Progenitor cell of endocrine pancreas (in vitro differentiated cells): ENCODE results near the gene HOXC11. TPM values are rescaled to one million over a fixed set of nuclear protein-coding genes. Genes with fewer than 3 reads are reported as not detected.

Experiments
- DNase-seq: peaks from one replicate; pipeline ENCODE4 v3.0.0; 2021; ENCODE audit warnings: low spot score; ENCODE audit not compliant: unreplicated experiment
- H3K27ac Mint-ChIP-seq: 2 replicates; pipeline ENCODE4 v1.8.0; 2021; ENCODE audit warnings: mild to moderate bottlenecking, moderate library complexity, mixed read lengths
- H3K27me3 Mint-ChIP-seq: 2 replicates; pipeline ENCODE4 v1.8.0; 2021; ENCODE audit warnings: mixed read lengths
- H3K36me3 Mint-ChIP-seq: 2 replicates; pipeline ENCODE4 v1.8.0; 2022; ENCODE audit warnings: mixed read lengths; ENCODE audit not compliant: insufficient read depth
- H3K4me1 Mint-ChIP-seq: 2 replicates; pipeline ENCODE4 v1.8.0; 2021; ENCODE audit warnings: low read depth, mixed read lengths
- H3K4me3 Mint-ChIP-seq: 2 replicates; pipeline ENCODE4 v1.8.0; 2021; ENCODE audit warnings: low read depth, mild to moderate bottlenecking, moderate library complexity, mixed read lengths
- H3K9me3 Mint-ChIP-seq: 2 replicates; pipeline ENCODE4 v1.8.0; 2021; ENCODE audit warnings: low read depth, mixed read lengths
- total RNA-seq: library from RNA; stranded (reverse); gene quantifications from 2 replicates; pipeline ENCODE4 v1.2.1, GENCODE V29; 2021
- TF ChIP-seq, protein P1 (sequence below): fragments of 200-600 bp; sonication (generic); IDR thresholded peaks from one replicate; pipeline ENCODE4 v1.5.0; 2021; ENCODE audit warnings: antibody characterized with exemption, mild to moderate bottlenecking; ENCODE audit not compliant: unreplicated experiment

Gene HOXC11
- total RNA-seq, 1 donor from 2014 or later: not detected

GRCh38 chr12:53937099-53937498, 35.8 kb upstream of the HOXC11 start:
- Mint-ChIP-seq H3K27me3 (peaks cover 95% of the 10 kb centered on the region), H3K9me3 (no peaks in the 10 kb centered on the region), H3K4me3 (no peak overlapping the region), H3K4me1 (no peaks in the 10 kb centered on the region), H3K27ac (no peak overlapping the region), H3K36me3 (no peaks in the 10 kb centered on the region)
- TF ChIP-seq, protein P1, sequence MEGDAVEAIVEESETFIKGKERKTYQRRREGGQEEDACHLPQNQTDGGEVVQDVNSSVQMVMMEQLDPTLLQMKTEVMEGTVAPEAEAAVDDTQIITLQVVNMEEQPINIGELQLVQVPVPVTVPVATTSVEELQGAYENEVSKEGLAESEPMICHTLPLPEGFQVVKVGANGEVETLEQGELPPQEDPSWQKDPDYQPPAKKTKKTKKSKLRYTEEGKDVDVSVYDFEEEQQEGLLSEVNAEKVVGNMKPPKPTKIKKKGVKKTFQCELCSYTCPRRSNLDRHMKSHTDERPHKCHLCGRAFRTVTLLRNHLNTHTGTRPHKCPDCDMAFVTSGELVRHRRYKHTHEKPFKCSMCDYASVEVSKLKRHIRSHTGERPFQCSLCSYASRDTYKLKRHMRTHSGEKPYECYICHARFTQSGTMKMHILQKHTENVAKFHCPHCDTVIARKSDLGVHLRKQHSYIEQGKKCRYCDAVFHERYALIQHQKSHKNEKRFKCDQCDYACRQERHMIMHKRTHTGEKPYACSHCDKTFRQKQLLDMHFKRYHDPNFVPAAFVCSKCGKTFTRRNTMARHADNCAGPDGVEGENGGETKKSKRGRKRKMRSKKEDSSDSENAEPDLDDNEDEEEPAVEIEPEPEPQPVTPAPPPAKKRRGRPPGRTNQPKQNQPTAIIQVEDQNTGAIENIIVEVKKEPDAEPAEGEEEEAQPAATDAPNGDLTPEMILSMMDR: no peak
- no peak for DNase-seq

DNA sequence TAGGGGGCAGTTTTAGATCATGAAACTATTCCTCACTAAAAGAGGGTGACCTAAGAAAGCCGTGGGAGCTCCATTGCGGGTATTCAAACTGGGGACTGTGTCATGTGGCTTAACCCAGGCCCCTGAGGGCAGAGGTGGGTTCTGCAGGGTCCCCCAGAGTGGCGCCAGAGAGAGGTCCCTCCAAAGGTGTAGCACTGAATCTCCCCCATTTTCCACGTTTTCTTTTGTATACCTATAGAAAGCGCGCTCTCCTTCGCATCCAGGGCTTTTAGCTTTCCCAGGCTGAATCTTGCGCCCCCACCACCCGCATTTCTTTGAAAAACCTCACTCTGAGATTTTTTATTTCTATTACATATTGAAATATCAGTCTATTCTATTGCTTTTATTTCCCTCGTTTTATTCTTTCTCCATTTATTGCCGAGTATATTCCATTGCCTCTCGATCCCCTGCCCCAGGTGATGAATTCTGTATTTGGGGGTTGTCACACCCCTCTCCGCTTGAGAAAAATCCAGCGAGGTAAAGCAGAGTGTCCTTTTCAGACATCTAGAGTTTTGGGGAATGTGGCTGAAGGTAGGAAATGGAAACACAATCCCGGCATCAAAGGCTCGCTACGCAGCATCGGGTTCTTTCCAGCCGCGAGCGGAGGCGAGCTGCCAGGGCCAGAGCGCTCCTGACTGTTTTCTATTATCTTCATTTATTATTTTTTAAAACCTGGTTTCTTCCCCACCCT, 35.2 kb upstream of the HOXC11 start:
- Mint-ChIP-seq H3K4me3 (no peak overlapping the region), H3K4me1 (no peaks in the 10 kb centered on the region), H3K27me3 (peaks cover 95% of the 10 kb centered on the region), H3K27ac (no peak overlapping the region), H3K36me3 (no peaks in the 10 kb centered on the region), H3K9me3 (no peaks in the 10 kb centered on the region)
- TF ChIP-seq, protein P1: no peak
- no peak for DNase-seq

DNA sequence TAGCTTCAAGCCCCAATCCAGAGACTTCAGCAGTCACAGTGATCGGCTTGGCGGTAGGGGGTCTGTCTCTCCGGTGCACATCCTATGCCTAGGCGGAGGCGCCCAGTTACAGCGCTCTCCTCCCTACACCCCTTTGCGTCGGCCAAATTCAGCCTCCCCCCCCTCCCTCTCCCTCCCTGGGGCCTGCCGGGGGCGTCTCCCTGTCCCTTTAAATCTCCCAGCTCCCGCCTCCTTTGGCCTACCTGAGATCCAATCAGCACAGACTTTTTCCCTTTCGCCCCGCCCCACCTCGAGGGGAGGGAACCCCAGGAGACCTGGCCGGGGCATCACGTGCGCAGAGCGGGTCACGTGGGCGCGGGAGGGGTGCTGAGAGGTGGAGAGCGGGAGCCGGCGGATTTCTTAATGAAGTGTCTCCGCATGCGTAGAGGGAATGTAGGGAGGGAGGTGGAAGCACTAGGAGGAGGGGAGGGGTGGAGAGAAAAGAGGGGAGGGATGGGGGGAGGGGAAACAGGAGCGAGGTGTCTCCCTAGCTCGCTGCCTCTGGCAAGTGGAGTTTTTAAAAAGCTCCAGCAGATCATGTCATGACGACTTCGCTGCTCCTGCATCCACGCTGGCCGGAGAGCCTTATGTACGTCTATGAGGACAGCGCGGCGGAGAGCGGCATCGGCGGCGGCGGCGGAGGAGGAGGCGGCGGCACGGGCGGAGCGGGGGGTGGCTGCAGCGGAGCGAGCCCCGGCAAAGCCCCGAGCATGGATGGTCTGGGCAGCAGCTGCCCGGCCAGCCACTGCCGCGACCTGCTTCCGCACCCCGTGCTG, 34.4 kb upstream of the HOXC11 start, which contains the start of gene HOXC13:
HOXC13 (plus strand) TSS at position 506 of the 815 bp plus-strand sequence; CDS start at position 582, 76 bp downstream.
- DNase-seq: peak; percentile 41
- no peaks in the 10 kb centered on the region for H3K9me3 Mint-ChIP-seq

DNA sequence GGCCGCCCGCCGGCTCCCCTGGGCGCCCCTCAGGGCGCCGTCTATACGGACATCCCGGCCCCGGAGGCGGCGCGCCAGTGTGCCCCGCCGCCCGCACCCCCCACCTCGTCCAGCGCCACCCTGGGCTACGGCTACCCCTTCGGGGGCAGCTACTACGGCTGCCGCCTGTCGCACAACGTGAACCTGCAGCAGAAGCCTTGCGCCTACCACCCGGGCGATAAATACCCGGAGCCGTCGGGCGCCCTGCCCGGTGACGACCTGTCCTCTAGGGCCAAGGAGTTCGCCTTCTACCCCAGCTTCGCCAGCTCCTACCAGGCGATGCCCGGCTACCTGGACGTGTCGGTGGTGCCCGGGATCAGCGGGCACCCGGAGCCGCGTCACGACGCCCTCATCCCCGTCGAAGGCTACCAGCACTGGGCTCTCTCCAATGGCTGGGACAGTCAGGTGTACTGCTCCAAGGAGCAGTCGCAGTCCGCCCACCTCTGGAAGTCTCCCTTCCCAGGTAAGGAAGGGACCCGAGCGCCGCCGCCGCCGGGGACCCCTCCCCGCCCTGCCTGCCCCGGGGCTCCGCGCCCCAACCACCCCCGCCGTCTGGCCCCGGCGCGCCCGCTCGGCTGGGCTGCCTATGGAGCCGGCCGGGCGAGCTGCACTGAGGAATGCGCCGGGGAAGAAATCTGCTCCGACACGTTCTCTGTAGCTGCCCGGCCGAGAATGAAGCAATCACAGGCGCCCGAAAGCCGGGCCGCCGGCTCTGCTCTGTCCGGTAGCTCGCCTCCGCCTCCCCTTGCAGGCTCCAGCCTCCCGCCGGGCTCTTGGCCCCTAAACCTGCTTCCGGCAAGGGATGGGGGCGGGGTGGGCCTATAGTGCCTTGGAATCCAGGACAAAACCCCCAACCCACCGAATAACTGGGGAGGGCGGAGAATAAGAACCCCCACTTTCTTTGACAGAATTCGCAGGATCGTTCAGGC, 33.5 kb upstream of the HOXC11 start:
- peak; percentile 36 for DNase-seq
- no peak overlapping the region for H3K27ac Mint-ChIP-seq
- no peaks in the 10 kb centered on the region for H3K36me3 Mint-ChIP-seq
- TF ChIP-seq, protein P1: no peak
- peaks cover 95% of the 10 kb centered on the region for H3K27me3 Mint-ChIP-seq
- H3K9me3 Mint-ChIP-seq: no peaks in the 10 kb centered on the region
- H3K4me3 Mint-ChIP-seq: no peak overlapping the region
- H3K4me1 Mint-ChIP-seq: no peaks in the 10 kb centered on the region

More for the DNA sequence above, 34.4 kb upstream of the HOXC11 start, which contains the start of gene HOXC13:
- Mint-ChIP-seq H3K27me3 (peaks cover 95% of the 10 kb centered on the region), H3K36me3 (no peaks in the 10 kb centered on the region), H3K4me3 (no peak within 1 kb of the TSS), H3K27ac (no peak within 1 kb of the TSS), H3K4me1 (no peaks in the 10 kb centered on the region)
- TF ChIP-seq, protein P1: no peak
